Retina (tissue), 1 donor: ENCODE measurements around the gene C5orf15.

Experiments used
- DNase-seq: peaks from one replicate; pipeline ENCODE4 v3.0.0-alpha.2; 2016

The C5orf15 gene

DNA sequence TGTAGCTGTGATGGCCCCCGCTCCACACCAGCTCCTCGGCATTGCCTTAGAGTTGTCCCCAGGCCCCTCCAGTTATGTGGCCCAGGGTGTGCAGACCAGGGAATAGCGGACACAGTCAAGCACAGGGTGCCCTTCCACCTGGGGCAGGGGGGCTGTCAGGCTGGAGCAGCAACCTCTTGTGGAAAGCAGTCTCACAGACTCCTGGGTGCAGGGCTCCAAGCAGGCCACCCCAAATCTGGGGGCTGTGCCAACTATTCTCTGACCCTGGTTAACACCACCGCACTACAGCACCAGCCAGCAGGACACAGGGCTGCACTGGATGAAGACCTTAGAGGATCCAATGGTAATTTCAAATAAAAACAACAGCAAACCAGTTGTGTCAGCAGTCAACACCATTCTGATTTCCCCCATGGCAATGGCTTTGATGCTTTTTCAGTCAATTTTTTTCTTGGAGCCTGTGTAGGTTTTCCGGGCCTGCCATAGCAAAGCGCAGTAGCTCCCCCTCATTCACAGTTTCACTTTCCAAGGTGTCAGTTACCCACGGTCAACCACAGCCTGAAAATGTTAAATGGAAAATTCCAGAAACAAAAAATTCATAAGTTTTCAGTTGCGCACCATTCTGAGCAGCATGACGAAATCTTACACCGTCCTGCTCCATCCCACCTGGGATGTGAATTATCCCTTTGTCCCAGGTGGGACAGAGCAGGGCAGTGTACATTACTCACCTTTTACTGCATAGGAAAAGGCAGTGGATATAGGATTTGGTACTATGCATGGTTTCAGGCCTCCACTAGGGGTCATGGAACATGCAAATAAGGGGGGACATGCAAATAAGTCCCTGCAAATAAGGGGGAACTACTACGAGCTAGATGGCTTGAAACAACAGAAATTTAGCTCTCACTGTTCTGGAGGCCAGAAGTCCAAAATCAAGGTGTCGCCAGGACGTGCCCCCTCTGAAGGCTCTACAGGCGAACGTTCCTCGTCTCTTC lies 49.0 kb downstream of the C5orf15 start:
- DNase-seq: no peak

- no peak for DNase-seq
These were observed 49.7 kb downstream of the C5orf15 start for GRCh38 chr5:133918731-133919130.

DNA sequence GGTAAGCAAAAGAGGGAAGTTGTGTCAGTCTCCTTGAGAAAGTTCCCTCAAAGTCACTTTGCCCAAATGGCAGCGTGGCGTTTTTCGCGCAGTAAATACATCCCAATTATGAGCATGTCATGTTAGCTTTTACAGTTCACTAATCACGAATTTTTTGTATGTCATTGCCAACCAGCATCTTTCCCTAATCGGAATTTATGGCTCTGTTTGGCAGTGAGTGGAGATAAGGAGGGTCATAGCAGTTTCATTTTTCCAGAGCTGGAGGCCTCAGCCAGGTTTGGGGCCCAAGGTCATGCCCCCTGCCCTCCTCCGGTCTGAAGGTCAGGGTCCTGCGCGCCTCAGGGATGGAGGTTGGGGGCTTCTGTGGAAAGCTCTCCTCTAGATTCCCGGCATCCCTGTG lies 50.1 kb downstream of the C5orf15 start:
- no peak for DNase-seq

DNA sequence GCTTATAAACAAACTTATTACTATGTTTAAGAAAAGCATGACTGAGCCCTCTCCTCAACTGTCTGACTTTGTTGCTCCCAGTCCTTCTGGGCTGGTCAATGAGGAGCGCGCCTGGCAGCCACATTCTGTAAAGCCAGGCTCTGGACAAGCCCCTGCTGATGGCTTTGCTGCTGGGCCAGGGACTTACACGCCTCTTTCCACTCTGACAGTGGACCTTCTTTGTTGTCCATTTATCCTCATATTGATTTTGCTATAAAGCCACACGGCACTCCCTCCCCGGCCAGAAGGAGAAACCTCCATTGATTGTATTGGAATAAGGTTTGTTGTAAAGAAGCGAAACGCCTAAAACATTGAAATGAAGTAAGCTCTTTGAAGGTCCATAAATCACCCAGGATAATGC lies 50.6 kb downstream of the C5orf15 start:
- no peak for DNase-seq

DNA sequence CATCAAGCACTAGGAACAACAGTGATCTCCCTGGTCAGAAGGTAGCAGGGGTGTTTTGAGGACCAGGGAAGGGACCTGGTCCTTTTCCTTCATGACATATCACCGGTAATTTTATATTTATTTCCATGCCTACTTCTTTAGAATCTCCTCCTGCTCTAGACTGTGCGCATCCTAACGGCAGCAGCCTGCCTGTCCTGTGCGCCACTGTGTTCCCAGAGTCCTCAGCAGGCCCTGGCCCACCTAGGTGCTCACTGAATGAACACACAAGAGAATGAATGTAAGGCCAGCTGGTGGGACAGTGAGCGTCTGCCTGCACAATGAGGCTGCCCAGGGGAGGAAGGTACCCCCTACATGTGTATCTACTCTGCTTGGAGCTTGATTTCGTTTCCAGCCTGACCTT lies 51.5 kb downstream of the C5orf15 start:
- DNase-seq: no peak

DNA sequence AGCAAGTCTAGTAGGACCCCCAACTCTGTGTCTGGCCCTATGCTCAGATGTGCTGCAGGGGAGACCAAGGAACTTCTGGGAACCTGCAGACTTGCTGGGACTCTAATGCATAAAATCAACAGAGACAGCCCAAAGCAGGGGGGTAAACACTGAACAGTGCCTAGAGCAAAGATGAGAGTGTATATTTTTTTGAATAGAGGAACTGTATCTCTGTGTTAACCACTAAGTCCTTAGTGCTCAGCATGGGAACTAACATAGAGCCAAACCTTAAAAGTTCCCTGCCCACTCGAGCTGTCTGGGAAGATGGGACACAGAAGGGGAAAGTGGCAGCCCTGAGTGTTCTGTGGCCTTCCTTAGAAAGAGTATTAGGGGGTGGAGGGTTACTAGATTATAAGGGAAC lies 51.9 kb downstream of the C5orf15 start:
- no peak for DNase-seq

- no peak for DNase-seq
These were observed 54.0 kb downstream of the C5orf15 start for GRCh38 chr5:133914434-133914833.

DNA sequence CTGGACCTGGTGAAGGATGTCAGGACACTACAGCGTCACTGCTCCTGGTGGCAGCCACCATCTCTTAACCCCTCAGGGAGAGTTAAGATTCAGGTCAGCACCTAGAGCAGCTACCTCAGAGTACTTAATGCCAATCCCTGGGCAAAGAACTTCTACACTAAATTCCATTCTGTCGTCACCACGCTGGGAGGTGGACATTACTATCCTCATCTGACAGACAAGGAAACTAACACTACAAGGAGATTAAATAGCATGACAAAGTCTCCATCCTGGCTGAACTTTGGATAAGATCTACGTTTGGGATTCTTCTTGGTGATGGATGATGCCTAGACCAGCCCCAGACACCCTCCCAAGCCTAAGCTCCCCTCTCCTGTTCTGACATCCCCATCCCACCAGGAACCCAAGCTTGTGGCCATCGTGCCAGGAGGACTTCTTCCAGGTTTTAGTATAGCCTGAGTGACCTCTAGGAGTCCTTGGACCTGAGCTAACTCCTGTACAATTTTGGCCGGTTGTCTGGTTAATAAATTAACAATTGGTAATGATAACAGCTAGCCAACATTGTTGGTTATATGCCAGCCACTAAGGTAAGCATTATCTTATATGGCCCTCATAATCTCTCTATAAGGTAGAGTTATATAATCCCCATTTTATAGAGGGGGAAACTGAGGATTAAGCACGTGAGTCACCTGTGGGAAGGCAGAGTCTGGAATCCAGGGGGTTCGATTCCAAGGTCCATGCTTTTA lies 54.8 kb downstream of the C5orf15 start:
- no peak for DNase-seq

DNA sequence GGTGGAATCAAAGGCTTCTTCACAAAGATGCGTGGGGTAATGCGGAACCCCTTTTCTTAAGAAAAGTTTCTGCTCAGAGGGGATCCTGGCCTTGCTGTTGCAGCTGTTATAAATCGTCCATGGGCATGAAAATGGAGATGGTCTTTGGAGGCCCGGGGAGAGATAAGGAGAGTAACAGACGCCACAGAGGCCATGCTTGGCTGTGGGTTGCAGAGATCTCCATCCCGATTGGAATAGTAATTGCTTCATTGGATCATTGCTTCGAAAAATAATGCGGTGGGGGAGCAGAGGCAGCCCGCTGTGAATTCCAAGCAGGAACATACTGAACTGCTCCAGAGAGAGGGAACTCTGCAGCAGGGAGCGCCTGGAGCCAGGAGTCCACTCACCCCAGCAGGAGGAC lies 55.5 kb downstream of the C5orf15 start:
- no peak for DNase-seq

GRCh38 chr5:133910571-133910970 lies 57.9 kb downstream of the C5orf15 start:
- no peak for DNase-seq

DNA sequence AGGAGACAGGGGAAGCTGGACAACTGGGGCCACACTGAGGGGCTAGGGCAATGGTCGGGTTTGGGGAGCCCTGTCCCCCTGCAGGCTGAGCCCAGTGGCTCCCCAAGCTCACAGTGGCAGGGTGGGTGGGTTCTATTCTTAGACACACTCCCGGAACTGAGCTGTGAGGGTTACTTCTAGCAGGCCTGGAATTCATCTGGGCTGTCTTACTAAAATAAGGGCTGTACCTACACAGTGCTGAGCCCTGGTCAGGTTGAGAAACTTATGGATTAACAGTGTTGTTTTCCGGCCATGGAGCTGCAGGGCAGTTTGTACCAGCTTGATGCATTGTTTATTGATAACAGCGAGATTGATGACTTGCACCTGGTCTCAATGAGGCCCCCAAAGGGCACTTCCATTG lies 58.8 kb downstream of the C5orf15 start:
- DNase-seq: no peak

DNA sequence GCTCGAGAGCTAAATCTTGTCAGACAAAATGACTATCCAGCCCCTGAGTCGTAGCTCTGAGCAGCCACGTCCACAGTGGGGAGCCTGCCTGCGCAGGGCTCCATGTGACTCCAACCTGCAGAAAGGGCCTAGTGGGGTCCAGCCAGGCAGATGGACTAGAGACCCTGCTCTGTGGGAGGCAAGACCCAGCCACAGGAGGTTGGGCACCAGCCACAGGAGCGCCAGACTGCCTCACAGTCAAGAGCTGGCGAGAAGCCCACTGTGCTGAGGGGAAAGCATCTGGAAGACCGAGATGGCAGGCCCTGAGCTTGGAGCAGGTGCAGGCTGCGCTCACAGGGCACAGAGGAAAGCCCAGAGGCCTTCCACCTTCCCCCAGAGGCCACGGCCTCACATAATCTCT lies 61.4 kb downstream of the C5orf15 start:
- DNase-seq: no peak

GRCh38 chr5:133906303-133906702 lies 62.1 kb downstream of the C5orf15 start:
- no peak for DNase-seq
